SK-N-MC (cell line): ENCODE measurements around the gene TMEM106B.

Source experiments
- EZH2 ChIP-seq: fragments of 200-600 bp; sonication (generic); IDR thresholded peaks from one replicate; pipeline ENCODE4 v1.6.1; 2017; ENCODE audit warnings: antibody characterized with exemption
- POLR2AphosphoS5 ChIP-seq: IDR thresholded peaks from 2 replicates; pipeline ENCODE4 v1.6.1; 2012; ENCODE audit warnings: mild to moderate bottlenecking, low read depth, low read length, borderline replicate concordance

GRCh38 chr7:12290761-12291160 lies 79.7 kb downstream of the TMEM106B start:
- no peak for TF ChIP-seq POLR2AphosphoS5
- no peak for TF ChIP-seq EZH2
